HG02759 (cell line): ENCODE data around the gene P2RY6.
A peak's percentile ranks its signal among the peaks of the same experiment; 100 is the strongest.

Experiments
- ATAC-seq: cut with Tn5 transposase; IDR thresholded peaks from one replicate; pipeline ENCODE4 v1.9.1; 2021; ENCODE audit warnings: mild to moderate bottlenecking, moderate library complexity; ENCODE audit not compliant: unreplicated experiment

P2RY6 gene

DNA sequence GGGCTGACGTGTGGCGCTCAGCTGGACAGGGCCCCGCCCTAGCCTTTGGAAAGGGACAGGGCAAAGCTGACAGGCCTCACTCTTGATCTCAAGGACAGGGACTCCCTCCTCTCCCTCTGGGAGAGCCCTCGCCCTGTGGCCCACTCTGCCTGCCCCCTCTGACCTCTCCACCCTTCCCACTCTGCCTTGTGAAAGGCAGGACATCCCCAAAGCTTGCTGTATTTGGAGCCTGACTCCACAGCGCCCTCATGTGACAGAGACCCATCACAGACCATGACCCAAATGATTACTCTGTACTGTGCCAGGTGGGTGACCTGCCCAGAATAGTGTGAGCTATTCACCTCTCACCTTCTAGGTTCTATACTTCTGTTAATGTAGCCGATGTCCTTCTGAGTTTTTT is 35.3 kb upstream of the P2RY6 start:
- ATAC-seq, result no peak

DNA sequence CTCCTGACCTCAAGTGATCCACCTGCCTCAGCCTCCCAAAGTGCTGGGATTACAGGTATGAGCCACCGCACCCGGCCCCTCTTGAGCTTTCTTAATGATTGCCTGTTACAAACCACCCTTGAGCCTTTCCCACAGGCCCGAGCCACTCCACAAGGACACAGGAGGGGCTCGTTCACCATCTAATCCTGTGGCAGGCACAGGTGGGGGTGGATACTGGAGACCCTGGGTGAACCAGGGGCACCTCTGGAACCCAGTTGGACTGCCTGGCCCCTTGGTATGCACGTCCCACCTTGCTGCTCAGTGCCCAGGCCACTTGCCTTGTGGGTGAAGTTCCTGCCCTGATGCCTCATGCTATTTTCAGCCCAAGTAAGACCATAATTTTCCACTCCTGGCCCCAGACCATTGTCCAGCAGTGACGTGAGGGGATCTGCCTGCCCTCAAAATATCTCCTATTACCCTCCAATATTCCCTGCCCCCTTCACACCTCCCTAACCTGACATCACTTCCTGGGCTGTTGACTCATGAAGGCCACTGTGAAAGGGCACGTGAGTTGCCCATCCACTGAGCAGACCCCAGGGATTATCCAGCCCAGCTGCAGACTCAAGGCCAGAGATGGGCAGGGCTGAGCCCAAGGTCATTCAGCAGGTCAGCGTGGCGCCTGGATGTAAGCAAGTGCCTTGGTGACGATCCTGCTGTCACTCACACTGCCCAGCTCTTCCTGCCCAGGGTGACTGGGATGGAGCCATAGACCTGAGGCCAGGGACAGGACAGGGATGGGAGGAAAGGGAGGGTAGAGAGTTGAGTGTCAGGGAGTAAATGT is 34.5 kb upstream of the P2RY6 start:
- ATAC-seq, result no peak

GRCh38 chr11:73239111-73239521 is 33.0 kb upstream of the P2RY6 start:
- ATAC-seq, result no peak

- ATAC-seq, result no peak
Observed at GRCh38 chr11:73239571-73240189, 32.5 kb upstream of the P2RY6 start.

DNA sequence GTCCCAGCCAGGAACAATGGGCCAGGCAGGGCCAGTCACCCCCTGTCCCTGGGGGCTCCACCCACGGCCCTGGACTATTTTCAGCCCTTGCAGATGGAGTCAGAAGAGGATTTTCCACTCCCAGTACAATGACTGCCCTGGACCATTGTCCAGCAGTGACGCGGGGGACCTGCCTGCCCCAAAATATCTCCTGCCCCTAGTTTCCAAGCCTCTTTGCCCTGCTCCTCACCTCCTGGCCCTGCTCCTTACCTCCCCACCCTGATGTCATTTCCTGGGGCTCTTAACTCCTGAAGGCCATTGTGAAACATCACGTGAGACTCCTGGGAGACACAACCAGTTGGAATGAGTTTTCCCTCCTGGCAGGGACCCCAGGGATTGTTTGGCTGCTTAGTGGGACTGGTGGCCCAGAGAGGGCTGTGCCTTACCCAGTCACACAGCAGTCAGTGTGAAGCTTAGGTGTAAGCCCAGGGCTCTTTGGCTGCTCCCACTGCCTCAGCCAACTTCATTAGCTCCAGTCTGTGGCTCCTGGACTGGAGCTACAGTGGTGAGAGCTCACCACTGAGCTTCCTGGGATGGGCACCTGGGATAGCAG is 31.9 kb upstream of the P2RY6 start:
- no peak for ATAC-seq

DNA sequence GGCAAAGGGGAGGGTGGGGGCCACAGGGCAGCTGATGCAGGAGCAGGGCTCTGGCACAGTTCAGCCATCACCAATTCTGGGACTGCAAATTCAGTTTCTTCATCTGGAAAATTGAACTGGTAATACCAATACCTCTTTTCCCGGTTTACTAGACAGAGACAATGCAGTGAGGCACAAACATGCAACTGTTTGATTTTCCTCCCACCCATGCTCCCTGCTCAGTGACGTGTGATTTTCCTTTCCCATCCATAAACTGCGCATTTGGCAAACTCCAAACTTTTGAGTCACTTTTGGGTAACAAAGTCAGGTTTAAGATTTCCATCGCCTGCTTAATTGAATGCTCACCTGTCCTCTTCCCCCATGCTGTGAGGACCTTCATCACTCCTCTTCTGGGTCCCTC is 30.8 kb upstream of the P2RY6 start:
- no peak for ATAC-seq

GRCh38 chr11:73242251-73243092 is 29.7 kb upstream of the P2RY6 start:
- peak; percentile 65 for ATAC-seq

DNA sequence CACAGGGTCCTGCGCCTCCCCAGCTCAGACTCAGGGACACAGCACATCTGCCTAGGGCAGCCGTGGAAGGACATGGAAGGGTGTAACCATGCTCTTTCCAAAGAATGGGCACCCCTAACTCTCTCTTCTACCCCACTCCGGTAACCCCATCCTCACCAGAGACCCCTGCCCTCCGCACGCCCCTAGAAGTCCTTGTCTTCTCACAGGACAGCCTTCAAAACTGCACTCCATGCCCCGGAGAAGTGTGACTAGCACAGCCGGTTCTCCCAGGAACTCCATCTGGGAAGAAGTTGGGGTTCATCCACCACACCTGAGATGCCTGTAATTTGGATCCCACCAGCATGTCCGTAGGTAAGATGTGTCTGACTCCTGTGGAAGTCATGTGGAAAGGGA is 29.0 kb upstream of the P2RY6 start:
- no peak for ATAC-seq

DNA sequence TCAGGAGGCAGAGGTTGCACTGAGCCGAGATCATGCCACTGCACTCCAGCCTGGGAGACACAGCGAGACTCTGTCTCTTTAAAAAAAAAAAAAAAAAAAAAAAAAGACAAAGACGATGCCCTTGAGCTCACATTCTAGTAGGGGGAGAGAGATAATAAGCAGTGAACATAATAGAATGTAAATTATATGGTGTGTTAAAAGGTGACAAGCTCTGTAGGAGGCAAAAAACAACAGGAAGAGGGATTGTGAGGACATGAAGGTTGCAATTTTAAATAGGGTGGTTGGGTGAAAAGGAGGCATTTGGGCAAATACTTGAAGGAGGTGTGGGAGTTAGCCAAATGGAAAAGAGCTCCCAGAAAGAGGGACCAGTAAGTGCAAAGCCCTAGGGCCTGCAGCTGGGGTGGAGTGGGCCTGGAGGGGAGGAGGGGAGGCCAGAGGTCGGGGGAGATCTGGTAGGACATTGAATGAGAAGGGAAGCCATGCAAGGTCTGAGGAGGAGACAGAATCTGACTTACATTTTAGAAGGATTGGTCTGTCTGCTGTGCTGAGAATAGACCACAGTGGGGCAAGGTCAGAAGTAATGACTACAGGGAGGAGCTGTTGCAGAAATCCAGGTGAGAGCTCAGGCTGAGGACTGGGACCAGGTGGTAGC is 27.4 kb upstream of the P2RY6 start:
- ATAC-seq, result no peak

- ATAC-seq, result no peak
Observed at GRCh38 chr11:73245461-73245860, 26.7 kb upstream of the P2RY6 start.

GRCh38 chr11:73246303-73246702 is 25.8 kb upstream of the P2RY6 start:
- ATAC-seq, result no peak

DNA sequence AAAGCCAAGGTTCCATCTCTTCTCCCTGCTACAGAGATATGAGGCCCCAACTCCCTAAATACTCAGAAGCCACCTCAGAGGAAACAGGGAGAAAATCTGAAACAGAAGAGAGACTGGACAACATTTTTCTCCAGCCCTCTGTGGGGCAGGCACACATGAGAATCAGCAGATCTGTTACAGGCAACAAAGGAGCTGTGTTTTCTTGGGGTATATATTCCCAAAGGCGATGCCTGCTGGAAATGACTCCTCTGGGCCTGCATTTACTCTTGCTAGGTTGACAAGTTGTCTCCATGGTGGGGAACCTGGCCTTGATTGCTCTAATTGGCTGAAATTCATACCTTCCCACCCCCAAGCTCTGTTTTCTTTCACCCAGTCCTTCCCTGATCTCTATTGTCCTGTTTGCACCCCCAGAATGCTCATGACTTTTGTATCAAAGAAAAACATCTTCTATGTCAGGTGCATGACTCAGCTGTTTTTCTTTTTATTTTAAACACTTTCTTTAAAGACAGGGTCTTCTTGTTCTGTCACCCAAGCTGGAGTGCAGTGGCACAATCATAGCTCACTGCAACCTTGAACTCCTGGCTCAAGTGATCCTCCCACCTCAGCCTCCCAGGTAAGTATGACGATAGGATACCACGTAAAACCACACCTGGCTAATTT is 23.5 kb upstream of the P2RY6 start:
- no peak for ATAC-seq

- ATAC-seq, result no peak
Observed at GRCh38 chr11:73249304-73249703, 22.8 kb upstream of the P2RY6 start.

DNA sequence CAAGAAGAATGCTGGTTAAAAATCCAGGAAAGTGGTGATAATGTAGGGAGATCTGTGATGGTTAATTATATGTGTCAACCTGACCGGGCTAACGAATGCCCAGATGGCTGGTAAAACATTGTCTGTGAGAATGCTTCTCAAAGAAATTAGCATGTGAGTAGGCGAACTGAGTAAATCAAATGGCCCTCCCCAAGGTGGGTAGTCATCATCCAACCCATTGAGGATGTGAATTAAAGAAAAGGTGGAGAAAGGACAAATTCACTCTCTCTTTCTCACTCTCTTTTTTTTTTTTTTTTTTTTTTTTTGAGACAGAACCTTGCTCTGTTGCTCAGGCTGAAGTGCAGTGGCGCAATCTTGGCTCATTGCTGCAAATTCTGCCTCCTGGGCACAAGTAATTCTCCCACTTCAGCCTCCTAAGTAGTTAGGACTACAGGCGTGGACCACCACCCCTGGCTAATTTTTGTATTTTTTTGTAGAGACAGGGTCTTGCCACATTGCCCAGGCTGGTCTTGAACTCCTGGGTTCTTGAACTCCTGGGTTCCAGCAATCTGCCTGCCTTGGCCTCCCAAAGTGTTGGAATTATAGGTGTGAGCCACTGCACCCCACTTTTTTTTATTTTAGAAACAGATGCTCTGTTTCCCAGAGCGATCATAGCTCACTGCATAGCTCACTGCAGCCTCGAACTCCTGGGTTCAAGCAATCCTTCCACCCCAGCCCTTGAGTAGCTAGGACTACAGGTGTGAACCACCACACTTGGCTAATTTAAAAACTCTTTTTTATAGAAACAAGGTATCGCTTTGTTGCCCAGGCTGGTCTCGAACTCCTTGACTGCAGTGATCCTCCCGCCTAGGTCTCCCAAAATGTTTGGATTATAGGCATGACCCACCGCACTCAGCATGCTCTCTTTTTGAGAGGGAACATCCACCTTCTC is 22.0 kb upstream of the P2RY6 start:
- ATAC-seq, result no peak

GRCh38 chr11:73252577-73253191 is 19.5 kb upstream of the P2RY6 start:
- ATAC-seq, result no peak

DNA sequence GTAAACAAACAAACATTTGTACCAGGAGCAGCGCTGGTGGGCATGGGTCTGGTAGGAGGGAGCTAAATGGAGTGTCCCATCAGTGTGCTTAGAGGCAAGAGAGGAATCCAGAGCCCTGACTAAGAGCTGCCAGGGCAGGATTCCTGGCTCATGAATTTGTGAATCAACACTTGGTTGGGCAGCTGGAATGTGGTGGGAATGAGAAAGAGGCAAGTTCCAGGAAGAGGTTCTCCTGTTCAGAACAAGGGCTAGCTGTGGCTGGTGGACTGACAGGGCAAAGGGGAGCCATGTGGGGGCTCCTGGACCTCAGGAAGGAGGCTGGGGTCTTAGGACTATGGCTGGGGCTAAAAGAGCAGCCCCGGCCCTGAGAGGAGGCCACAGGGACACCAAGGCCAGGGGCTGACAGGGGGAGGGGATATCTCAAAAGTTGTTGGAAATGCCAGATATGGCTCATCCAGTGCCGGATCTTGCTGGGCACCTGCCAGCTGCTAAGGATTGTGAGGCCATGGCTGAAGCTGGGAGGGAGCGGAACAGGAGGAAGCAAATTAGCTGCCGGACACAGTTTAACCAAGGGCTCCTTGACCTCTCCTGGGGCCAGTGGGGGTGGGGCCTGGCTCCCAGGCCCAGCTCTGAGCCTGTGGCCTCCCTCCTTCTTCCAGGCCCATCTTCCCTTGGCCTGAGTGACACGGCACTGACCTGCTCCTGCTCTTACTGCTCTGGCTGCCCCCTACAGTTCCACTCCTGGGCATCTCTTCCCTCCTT is 14.6 kb upstream of the P2RY6 start:
- no peak for ATAC-seq

GRCh38 chr11:73258104-73259035 is 13.8 kb upstream of the P2RY6 start:
- ATAC-seq, result no peak
